GM18951 (cell line): Measurements from ENCODE around the gene UQCRC2.
A peak's percentile ranks its signal among the peaks of the same experiment; 100 is the strongest.
"Not testable (repeated sequence)": the region's sequence is repeated elsewhere in the genome, so short reads cannot be mapped to it uniquely, and the experiment has no call there.

ENCODE experiments used
- POLR2A ChIP-seq: IDR thresholded peaks from 4 replicates; pipeline ENCODE4 v1.6.1; 2011; ENCODE audit warnings: mild to moderate bottlenecking; ENCODE audit not compliant: insufficient read length, insufficient read depth; ENCODE audit errors: extremely low read depth
- in situ Hi-C: fragments of 300-500 bp; cut with MboI; formaldehyde crosslinking; loops from one replicate; pipeline ENCODE4 v1.12.0; 2022; ENCODE audit warnings: low sequenced_read_pairs, mixed read lengths, inconsistent platforms; ENCODE audit not compliant: unreplicated experiment

Gene UQCRC2

DNA sequence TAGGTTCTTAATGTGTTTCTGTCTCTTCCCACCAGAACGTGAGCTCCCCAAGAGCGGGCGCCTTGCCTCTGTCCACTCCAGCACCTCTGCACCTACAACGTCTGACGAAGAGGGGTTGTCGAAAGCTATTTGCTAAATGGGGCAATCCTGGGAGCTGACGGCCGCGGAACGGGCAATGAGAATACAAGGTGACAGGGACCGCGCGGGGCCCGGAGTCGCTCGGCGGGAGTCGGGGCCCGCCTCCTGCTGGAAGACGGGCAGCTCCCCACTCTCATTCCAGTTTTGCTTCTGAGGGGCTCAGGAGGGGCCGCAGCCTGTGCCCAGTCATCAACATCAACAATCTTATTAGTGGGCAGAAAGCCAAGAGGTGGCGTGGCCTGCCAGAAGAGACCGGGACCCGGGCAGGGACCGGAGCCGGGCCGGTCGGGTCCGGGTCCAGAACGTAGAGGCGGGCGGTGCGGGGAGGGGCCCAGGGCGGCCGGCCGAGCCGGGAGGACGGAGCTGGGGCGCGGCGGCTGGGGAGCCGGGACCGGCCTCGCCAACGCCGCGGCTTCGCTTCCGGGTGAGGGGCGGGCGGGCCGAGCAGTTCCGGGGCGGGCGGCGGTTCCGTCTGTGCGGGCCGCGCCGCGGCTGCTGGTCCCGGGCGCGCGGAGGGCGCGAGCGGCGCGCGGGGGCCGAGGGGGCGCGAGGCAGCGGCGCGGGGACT is 54.5 kb downstream of the UQCRC2 start, which contains the start of gene MOSMO:
Gene MOSMO, plus strand, starts transcription at position 603 of the 706 bp plus-strand sequence. CDS start 191 bp downstream, outside the sequence.
- in situ Hi-C loops, result loop anchor here (10.0 kb wide), 2 partner anchors 67 to 177 kb away; no protein-coding TSS in a partner anchor
- TF ChIP-seq POLR2A, result peak; percentile 89

DNA sequence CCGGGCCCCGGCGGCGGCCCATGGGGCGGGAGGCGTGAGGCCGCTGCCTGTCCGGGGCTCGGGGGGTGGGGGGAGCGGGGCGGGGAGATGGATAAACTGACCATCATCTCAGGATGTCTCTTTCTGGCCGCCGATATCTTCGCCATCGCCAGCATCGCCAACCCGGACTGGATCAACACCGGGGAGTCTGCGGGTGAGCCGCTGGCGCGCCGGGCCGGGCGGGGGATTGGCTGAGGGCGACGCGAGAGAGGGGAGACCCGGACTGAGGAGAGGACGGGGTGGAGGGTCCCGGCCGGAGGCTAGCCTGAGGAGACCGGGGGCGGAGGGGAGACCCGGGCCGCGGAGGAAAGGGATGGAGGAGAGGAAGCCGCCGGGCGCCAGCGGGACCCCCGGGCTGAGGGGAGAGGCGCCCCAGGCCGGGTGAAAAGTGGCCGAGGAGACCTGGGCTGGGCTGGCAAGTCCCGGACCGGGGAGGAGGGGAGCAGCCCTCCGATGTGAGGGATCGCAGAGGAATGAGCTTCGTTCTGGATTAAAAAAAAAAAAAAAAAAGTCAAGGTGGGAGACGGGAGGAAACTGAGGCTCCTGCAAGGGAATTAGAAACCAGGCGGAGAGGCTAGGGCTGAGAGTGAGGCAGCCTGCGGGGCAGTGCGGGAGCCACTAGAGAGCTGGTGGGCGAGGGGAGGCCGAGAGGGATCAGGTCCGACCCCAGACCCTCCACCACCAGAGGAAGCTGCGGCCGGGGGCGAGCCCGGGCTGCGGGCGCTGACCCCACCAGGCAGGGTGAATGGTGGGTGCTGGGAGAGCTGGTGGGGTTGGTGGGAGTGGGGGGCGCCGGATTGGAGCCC is 55.3 kb downstream of the UQCRC2 start:
- TF ChIP-seq POLR2A, result no peak
- in situ Hi-C loops, result loop anchor here (10.0 kb wide), 2 partner anchors 66 to 176 kb away; no protein-coding TSS in a partner anchor

DNA sequence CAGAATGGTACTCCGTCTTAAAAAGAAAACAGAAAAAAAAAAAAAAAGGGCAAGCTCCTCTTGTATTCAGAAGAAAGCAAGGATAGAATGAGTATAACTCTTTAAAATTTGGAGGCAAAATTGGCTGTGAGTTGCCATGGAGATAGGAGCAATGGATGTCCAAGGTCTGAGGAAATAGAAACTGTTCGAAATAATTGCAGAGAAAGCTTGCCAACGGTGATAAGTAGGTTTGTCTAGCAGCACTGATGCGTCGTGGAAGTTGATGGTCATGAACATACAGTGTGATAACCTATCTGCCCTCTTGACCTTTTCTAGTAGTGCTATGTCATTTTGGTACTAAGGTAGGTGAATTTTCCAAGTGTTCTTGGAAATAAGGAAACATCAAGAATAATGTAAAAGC is 57.7 kb downstream of the UQCRC2 start:
- TF ChIP-seq POLR2A, result no peak
- in situ Hi-C loops, result no loop called here

DNA sequence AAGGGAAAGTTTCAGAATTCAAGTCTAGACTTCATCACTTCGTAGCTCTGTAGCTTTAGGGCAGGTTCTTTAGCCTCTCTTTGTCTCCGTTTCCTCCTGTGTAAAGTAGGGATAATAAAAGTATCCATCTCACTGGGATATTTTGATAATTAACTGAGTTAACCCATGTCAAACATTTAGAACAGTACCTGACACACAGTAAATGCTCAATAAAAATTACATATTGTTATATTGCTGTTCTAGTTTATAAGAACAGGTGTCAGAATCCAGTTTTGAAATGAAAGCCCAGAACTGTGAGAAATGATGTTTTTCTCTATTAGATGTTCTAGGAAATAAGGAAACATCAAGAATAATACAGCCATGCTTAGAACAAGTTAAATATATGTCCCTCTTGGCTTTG is 59.1 kb downstream of the UQCRC2 start:
- in situ Hi-C loops, result no loop called here
- no peak for TF ChIP-seq POLR2A

DNA sequence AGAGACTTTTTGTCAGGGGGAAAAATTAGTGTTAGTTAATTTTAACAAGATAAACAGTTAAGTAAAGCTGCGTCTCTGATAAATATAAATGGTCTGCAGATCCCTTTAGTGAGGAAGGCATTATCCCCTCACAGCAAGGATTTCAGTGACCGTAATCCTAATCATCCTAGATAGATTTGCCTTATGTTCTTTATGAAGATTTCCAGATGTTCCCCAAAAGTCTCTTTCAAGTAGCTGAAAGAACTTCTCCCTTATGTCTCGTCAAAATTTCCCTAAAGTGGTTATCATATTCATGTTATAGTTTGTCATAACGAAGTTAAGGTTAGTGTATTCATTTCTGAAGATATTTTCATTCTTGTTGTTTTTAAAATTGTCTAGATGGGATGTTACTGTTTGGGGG is 60.3 kb downstream of the UQCRC2 start:
- no peak for TF ChIP-seq POLR2A
- in situ Hi-C loops, result no loop called here

DNA sequence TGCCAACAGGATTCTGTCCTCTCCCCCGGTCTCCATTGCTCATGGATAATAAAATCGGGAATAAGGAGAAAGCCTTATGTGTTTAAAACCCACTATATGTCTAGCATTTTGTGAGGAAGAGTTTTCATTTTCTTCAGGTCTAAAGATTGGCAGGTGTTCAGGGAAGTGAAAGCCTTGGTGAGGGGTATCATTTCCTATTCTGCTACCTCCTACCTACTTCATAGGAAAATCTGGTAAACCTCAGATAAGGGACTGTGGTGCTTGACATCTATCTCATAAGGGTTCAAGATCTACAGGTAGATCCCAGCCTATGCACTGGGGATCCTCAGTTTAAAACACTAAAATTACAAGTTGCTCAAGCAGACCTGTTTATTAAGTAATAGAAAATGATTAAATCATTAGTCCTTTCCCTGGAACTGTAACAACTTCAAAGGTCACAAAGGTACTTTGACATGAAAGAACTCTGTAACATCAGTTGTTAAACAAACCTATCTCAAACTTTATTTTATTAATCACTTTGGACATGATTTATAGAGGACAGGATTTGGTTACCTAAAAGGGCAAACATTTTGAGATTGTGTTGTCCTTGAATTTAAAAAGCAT is 61.2 kb downstream of the UQCRC2 start:
- in situ Hi-C loops, result no loop called here
- TF ChIP-seq POLR2A, result no peak

DNA sequence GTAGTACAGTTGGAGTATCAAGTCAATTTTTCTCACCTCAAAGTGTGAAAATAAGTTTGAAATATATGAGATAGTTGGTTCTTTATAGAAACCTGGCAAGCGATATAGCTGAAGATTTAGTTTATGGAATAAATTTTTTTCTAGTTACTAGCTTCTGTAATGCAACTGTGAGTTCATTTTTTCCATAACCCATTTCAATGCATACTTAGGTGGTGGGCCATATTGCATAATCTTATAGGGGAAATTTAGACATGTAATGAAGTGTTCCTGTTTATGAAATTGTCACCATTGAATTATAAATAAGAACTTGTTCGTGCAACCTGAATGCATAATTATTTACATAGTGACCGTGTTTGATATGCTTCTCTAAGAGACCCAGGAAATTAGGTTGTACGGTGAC is 63.8 kb downstream of the UQCRC2 start:
- TF ChIP-seq POLR2A, result no peak
- in situ Hi-C loops, result no loop called here

DNA sequence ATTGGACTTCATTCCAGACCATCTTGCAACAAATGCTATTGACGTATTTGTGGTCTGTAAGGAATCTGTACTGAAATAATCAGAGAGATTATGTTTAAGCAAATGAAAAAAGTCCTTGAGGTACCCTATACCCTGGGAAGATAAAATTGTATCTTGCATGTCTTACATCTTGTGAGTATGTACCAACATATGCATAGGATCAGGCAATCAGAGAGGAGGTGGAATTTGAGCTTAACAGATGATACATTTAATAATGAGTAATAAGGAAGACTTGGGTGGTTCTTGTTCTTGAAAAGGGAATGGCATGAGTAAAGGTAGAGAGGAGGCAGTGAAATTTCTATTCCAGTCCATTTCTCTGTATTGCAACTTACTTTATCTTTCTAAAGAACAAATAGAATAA is 65.4 kb downstream of the UQCRC2 start:
- no peak for TF ChIP-seq POLR2A
- in situ Hi-C loops, result no loop called here

DNA sequence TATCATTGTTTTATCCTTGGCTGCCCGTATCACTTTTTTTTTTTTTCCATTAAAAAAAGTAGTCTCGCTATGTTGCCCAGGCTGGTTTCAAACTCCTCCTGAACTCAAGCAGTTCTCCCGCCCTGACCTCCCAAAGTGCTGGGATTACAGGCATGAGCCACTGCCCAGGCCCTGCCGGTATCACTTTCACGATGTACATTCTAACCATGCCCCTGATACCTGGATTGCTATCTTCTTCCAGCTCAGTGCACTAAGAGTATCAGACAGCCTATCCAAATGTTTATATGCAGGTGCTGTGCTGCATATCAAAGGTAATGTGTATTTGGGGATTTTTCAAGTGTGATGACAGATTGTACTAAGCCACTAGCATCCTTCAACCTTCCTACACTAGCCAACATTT is 69.0 kb downstream of the UQCRC2 start:
- in situ Hi-C loops, result no loop called here
- TF ChIP-seq POLR2A, result no peak

DNA sequence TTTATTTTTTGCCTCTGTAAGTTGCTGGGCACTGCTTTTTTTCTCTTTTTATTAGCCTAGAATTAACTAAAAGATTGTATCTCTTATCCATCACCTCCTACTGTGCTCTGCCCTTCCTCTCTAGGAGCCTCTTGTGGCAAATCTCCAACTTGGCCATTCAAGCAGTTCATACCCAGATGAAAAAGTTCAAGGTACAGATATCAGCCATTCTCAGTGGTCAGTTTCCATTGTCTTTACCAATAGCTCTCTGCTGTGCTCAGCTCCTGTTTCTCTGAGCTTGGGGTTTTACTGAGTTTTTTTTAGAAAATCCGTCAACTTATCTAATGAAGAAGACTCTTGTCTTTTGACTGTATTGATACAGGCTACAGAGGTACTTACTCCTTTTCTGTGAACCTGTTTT is 70.3 kb downstream of the UQCRC2 start:
- in situ Hi-C loops, result no loop called here
- no peak for TF ChIP-seq POLR2A

DNA sequence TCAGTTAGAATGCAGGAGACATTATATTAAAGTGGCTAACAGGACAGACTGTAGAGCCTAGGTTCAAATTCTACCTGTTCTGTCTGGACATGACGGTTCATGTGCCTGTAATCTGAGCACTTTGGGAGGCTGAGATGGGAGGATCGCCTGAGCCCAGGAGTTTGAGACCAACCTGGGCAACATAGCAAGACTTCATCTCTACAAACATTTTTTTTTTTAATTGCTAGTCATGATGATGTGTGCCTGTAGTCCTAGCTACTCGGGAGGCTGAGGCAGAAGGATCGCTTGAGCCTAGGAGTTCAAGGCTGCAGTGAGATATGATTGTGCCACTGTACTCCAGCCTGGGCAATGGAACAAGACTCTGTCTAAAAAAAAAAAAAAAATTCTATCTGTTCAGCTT is 71.6 kb downstream of the UQCRC2 start:
- in situ Hi-C loops, result not testable (repeated sequence)

DNA sequence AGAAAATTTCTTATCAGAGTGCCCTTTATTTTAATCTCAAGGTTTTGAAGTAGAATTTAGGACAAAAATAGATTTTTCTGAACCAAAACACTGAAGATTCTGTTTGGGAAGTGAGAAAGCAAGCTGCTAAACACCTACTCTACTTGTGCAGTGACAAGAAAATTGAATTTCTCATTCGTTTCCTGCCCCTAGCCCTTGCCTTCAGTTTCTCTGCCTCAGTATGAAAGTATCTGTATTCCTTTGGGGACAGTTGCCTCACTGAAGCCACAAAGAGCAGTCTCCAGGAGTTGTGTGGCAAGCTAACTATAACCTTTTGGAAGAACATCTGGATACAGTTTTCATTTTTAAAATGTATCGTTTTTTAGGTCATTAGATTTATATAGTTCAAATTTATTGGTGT is 74.5 kb downstream of the UQCRC2 start:
- no peak for TF ChIP-seq POLR2A
- in situ Hi-C loops, result no loop called here

DNA sequence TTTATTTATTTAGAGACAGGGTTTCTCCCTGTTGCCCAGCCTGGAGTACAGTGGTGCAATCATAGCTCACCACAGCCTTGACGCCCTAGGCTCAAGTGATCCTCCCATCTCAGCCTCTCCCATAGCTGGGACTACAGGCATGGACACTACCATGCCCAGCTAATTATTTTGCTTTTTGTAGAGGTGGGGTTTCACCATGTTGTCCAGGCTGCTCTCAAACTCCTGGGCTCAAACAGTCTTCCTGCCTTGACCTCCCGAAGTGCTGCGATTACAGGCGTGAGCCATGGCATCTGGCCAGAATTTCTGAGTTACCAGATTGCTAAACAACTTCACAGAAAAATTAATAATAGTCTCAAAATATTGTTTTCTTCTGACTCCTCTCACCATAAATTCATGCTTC is 76.5 kb downstream of the UQCRC2 start:
- in situ Hi-C loops, result no loop called here
- TF ChIP-seq POLR2A, result no peak

DNA sequence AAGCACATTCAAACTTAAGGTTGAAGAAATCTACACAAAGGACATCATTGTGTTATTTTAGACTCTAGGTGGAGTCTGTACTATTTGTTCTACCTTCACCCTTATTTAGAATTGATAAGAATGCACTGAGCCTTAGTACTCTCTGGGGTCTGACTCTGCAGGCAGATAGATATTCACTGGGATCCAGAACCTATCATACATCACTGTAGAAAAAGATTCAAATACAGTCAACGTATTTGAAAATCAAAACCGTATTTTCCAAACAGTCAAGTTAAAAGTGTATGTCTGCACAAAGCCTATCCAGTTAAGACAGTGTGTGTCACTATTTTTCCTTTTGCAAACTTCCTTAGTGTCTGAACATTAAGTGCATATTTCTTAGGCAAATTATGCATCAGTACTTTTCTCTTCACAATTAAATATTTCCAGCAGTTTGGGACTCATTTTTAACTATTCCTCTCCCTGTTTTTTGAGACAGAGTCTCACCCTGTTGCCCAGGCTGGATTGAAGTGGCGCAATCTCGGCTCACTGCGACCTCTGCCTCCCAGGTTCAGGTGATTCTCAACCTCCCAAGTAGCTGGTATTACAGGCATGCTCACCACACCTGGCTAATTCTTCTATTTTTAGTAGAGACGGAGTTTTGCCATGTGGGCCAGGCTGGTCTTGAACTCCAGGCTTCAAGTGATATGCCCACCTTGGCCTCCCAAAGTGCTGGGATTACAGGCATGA is 77.1 kb downstream of the UQCRC2 start:
- no peak for TF ChIP-seq POLR2A
- in situ Hi-C loops, result no loop called here
